Measurements from ENCODE around the gene AQP6.

GRCh38 chr12:49929581-49929980 is 43.2 kb upstream of the AQP6 start:
- TF ChIP-seq POLR2A (IDR thresholded peaks at IDR 0.05) (no peak), CTCF (IDR thresholded peaks at IDR 0.05) (no peak)
